Measurements from ENCODE around the gene TEK.

- TF ChIP-seq EZH2phosphoT487 (IDR thresholded peaks at IDR 0.05; ENCODE audit: insufficient read depth, low read depth) (no peak), EZH2 (IDR thresholded peaks at IDR 0.05; ENCODE audit: insufficient read depth, poor library complexity, severe bottlenecking) (no peak)
These were observed 43.3 kb downstream of the TEK start for GRCh38 chr9:27152405-27152718.

Measured in GM23248 (cell line).